ENCODE measurements around the gene DOCK2.

Gene DOCK2

DNA sequence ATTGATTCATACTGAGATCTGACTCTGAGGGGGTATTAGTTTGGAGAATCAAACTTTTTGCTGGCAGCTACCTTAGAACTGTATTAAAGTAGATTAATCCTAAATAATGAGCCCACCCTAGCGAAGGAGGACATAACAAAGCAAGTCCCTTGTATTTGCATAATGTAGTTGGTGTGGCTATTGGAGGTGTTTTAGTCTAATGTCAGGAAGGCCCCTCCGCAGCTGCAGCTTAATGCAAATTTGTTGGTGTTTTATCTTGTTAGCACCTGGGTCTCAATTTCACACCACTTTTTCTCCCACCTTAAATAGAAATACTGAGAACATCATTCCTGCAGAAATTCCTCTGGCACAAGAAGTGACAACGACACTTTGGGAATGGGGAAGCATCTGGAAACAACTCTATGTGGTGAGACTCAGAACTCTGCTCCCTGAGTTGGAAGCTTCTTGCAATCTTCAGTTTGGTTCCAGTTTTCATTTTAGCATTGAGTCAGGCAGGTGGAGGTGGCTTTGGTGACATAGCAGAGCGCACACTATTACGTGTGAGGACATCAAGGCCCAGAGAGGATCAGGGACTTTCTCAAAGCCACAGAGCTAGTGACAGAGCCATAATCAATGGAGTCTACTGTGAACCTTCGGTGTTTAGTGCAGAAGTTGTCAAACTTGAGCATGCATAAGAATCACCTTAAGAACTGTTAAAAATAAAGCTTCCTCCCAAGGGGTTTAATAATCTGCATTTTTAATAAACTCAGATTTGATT lies 33.9 kb downstream of the DOCK2 start:
- DNase-seq (ENCODE audit: extremely low spot score, insufficient read length, low read depth) (peak; percentile 44), FAIRE-seq (peak; percentile 91)

DNA sequence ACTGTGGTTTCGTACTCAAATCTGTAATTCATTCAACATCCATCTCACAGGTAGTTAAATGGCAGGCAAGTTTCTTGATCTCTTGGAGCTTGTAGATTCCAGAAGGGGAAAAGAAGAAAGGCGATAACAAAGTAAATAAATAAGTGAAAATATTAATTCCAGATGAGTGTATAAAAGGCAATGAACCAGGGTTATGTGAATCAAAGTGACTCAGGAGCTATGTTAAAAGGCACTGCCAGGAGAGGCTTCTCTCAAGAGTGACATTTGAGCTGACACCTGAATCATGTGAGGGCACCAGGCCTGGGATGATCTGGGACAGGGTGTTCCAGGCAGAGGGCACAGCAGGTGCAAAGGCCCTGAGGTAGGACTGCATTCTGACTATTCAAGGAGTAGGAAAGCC lies 45.0 kb downstream of the DOCK2 start:
- DNase-seq (ENCODE audit: extremely low spot score, insufficient read length, low read depth) (no peak), FAIRE-seq (no peak)

DNA sequence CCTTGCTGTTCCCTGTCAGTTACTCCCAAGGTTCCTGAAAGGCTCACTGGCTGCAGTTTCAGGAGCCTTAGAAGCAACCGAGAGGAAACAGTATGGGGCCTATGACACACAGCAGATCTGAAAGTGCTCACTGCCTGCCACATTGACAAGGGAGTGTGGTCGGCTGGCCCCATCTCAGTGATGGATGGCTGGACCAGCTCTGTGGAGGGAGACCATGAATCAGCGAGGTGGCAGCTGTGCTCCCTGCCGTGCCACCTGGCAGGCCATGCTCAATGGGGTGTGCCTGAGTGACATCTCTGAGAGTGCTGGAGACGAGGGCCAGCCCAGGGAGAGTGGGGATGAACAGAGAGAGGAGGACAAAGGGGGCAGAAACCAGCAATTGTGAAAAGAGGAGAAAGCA lies 49.1 kb downstream of the DOCK2 start:
- no peak for DNase-seq (ENCODE audit: extremely low spot score, insufficient read length, low read depth)
- FAIRE-seq = no peak

DNA sequence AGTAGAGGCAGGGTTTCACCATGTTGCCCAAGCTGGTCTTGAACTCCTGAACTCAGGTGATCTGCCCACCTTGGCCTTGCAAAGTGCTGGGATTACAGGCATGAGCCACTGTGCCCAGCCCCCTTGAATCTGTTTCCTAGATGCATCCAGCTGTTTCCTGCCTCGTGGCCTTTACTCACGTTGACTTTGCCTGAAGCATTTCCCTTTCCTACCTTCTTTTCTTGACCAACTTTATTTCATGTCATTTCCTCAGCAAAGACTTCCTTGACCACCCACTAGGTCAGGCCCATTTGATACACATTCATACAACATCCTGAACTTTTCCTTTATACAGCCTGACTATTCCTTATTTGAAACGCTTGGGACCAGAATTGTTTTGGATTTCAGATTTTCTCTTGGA lies 51.0 kb downstream of the DOCK2 start:
- FAIRE-seq = no peak
- no peak for DNase-seq (ENCODE audit: extremely low spot score, insufficient read length, low read depth)

DNA sequence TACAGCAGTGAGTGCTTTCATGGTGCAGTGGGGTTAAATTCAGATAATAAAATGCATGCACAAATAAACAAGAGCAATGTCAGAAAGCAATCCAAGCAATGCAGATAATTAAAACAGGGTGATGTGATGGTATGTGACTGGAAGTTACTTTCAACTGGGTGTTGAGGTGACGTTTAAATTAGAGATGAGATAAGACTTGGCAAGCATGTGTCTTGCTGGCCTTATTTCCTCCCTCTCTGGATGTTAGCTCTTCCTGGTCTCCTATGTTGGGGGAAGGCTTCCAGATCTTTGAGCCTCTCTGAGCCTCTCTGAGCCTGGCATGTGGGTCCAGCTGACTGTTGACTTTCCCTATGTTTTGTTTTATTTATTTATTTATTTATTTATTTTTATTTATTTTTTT lies 54.4 kb downstream of the DOCK2 start:
- no peak for FAIRE-seq
- DNase-seq (ENCODE audit: extremely low spot score, insufficient read length, low read depth) = no peak

DNA sequence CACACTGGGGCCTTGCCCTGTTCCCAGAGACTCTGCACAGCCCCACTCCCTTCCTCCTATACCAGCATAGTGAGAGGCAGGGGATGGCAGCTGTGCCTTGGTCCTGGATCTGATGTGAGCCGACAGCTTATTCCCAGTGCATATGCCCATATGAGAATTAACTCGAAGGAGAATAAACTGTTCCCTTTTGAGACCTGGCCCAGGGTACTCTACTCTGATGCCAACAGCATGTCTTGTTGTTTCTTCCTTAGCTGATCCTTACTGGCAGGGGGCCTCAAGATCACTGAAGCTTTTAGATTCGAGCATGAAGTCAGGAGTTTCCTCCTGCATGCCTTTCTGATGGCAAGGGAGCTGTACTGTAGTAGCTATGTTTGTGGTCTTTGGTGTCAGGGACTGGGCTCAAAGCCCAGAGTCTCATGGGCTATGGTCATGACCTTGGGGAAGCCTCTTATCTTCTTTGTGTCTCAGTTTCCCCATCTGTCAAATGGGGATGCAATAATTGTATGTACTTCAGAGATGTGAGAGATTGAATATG lies 57.1 kb downstream of the DOCK2 start:
- no peak for DNase-seq (ENCODE audit: extremely low spot score, insufficient read length, low read depth)
- no peak for FAIRE-seq

DNA sequence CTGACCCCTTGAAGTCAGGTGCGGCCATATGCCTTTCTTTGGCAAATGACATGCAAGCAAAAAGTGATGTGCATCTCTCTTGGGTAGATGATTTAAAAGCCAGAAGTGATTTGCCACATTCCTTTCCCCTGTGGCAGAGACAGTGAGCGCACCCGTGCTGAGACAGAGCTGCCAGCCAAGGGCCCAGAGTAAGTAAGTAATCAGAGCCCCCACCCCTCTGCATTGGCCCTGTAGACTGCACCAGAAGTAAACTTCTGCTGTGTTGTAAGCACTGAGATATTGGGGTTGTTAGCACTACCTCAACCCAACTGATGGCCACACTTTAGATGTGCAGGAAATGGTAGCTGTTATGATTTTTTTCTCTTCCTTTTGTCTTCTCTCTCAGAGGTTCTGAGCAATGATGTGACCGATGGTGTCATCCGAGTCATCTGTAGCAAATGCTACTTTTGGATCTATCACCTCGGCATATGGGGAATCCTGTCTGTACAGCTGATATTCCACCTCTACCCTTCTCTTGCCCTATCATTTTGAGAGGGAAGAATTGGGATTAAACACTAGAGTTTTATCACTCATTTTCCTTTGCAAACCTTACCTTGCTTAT lies 58.0 kb downstream of the DOCK2 start:
- DNase-seq (ENCODE audit: extremely low spot score, insufficient read length, low read depth) = no peak
- FAIRE-seq = no peak

DNA sequence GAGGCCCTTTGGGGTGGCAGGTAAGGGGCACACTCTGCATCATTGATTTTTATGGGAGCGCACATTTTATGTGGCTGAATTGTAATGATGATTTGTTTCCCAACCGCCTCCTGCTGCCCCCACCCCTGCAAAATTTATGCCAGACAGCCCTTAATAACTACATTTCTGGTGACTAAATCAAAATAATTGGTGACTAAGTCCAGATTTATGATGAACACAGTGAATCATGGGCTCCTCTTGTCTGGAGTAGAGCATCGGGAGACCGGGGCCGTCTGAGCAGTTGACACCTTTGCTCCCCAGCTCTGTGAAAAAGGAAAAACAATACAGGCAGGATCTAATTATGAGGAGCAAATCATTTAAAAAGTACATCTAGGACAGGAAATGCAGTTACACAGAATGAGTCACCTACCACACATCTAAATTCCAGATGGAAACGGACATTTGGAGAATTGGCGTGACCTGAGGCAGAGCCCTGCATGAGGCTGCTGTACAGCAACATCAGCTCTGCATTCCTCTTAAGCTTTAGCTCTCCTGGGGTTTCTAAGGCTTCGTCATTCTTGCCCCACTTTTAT lies 58.9 kb downstream of the DOCK2 start:
- FAIRE-seq = no peak
- no peak for DNase-seq (ENCODE audit: extremely low spot score, insufficient read length, low read depth)

DNA sequence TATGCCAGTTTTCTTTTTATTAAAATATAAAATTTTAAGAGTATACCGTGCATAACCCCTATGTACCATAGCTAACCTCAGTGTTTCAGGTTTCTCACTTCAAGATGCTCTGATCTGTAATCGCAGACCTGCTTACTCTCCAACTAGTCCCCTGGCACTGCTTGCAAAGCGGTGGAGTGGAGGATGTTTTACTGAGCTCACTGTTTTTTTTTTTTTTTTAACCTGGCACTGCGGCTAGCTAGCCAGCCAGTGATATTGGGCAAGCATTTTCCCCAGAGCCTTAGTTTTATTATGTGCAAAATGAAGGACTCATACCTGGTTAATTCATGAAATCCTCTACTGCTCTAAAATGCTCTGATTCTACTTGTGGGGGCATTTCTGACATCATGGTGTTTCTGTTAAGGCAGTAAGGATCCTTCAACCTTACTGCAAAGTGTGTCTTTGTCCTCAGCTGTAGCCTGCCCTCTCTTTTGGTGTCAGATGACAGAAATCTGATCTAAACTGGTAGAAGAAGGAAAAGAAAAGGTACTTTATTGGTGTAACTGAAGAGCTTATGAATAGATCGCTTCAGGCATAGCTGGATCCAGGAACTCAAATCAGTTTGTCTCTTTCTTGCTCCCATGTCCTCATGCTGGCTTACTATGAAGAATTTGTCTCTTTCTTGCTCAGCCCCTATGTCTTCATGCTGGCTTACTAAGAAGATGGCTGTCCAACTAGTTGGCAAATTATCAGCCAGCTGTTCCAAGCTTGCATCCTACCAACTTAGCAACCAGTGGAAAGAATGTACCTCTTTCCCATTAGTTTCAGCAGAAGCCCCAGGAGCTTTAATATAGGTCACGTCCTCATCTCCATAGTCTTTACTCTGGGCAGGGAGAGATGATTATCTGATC lies 59.8 kb downstream of the DOCK2 start:
- FAIRE-seq = no peak
- no peak for DNase-seq (ENCODE audit: extremely low spot score, insufficient read length, low read depth)

DNA sequence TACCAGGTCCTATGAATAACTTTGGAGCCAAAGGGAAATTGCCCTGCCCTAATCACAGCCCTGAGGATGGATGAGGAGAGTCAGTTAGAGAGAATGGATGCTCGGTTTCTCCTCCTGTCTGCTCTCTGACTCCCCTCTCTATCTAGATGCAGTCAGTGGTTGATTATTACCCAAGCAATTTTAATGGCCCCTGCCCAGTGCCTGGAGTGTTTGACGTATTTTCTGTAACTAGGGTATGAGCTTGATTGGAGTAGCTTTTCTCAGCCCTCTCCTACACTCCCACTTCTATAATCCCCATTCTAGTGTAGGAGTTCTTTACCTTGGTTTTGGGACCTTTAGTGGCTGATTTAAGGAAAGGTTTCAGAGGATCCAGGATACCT lies 60.4 kb downstream of the DOCK2 start:
- FAIRE-seq (no peak), DNase-seq (ENCODE audit: extremely low spot score, insufficient read length, low read depth) (no peak)

DNA sequence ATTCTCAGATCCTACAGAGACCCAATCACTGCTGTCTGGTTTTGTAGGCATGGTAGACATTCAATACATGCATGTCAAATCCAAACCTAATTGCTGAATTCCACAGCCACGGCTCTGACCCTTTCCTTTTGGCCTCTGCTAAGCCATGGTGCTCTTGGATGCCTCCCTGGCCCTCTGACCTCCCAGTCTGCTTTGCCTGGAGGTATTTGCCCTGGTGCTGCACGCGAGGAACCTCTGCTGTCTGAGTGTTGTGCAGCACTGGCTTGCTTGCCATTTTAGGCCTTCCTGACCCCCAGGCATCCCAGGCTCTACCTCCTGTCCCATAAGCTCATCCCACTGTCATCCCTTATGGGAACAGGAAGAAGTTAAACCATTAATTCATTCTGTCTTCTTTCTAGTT lies 60.9 kb downstream of the DOCK2 start:
- FAIRE-seq (no peak), DNase-seq (ENCODE audit: extremely low spot score, insufficient read length, low read depth) (no peak)

DNA sequence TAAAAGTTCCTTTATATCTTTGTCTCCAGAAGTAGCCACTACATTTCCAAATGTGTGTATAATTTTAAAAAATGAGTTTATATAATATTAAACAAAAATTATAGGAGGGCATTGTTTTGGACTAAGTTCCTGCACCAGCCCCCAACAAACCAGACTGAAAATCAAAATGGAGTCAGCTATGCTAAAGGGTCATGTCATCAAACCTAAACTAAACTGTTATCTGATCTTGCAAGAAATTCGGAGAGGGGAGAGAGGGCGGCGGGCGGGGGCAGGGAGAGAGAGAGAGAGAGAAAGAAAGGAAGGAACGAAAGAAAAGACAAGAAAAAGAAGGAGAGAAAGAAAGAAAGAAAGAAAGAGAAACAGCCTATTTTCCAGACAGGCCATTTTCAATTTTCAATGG lies 63.5 kb downstream of the DOCK2 start:
- DNase-seq (ENCODE audit: extremely low spot score, insufficient read length, low read depth) (no peak), FAIRE-seq (no peak)

DNA sequence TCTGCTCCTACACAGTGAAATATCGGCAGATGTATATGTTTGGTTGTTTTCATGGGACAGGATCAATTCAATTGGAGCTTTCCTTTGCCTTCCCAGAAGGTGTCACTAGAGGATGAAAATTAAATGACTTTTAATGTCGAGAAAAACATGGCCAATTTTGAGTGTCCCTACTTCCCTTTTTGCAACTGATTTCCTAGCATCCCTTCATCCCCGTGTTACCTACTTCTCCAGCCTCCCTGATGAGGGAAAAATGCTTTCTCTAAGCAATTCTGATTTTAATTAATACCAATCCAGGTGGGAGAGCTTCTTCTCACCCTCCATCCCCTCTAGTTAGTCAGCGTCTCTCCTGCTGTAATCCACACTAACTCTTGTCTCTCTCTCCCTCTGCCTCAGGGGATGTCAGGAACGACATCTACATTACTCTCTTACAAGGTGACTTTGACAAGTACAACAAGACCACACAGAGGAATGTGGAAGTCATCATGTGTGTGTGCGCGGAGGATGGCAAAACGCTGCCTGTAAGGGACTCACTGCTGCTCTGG lies 64.9 kb downstream of the DOCK2 start:
- FAIRE-seq (peak; percentile 26), DNase-seq (ENCODE audit: extremely low spot score, insufficient read length, low read depth) (no peak)

DNA sequence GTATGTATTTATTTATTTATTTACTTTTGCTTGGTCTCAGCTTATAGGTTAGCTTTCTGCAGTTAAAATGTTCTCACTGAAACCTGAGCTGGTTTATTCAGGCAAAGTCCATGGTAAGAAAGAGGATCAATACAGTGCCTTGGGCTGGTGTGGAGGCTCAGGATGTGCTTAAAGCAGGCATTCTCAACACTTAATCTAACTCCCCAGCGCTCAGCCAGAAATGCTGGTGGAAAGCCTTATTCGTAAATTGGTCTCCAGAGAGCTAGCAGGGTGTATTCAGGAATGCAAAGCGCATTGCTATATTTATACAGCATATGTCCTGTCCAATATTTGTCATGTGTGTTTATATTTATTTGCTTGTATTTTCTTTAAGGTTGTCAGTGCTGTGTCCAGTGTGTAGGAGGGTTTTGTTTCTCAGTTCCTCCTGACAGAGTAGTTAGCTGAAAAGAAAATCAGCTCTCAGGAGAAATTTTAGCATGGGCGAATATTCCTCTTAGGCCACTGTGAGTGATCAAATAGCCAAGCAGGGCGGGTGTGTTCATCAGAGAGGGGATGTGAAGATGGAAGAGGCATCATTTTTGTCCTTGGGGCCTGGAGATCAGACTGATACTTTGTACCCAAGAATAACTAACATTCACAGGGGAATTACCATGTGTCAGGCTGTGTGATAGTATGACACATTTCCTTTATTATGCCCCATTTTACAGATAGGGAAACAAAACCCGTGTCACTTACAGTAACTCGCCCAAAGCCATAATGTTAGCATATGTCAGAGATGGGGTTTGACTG lies 65.8 kb downstream of the DOCK2 start:
- peak; percentile 86 for FAIRE-seq
- peak; percentile 20 for DNase-seq (ENCODE audit: extremely low spot score, insufficient read length, low read depth)

DNA sequence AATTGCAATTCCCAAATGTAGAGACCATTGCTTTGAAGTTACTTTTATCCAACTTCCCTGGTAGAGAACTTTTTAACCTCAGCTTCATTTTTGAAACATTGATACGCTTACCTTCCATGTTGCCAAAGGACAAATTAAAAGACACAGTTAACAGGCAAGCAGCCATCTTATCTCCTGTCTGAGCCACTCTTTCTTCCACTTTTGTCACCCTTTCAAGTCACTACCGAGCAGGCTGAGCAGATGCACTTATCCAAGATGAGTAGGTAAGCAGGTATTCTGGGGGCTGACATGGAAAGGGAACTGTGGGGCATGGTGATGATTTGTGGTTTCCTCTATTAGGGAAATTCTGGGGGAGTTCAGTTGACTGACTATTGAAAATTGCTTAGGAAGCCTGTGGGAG lies 66.7 kb downstream of the DOCK2 start:
- DNase-seq (ENCODE audit: extremely low spot score, insufficient read length, low read depth) (no peak), FAIRE-seq (peak; percentile 56)

DNA sequence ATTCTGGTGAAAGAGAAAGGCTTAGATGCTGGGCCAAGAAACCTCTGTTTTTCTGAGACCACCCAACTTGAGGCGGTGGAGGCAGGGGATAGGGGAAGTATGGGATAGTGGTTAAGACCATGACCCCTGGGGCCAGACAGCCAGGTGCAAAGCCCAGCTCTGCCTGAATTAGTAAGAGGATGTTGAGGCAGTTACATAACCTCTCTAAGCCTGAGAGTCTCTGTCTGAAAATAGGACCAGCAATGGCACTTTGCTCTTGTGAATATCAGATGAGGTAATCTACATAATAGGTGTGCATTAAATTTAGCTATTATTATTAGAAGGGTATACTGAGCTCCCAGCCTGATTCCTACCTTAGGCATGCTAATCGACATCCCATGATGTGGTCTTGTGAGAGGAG lies 68.2 kb downstream of the DOCK2 start:
- DNase-seq (ENCODE audit: extremely low spot score, insufficient read length, low read depth) (no peak), FAIRE-seq (no peak)

DNA sequence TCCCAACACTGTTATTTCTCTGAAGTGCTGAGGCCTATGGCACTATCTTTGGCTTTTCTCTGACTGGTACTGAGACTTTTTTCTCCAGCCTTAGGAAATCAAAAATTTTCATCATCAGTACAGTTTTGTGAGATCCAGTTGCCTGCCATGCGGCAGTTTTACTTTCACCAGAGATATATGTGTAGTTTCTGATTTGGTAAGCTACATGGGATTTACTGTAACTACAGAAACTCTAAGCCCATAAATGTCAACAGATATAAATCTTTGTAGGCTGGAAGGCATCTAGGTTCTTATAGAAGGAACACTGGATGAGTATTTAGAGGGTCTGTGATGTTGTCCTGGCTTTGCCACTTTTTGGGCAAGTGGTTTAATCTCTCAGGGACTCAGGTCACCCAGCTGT lies 69.0 kb downstream of the DOCK2 start:
- no peak for DNase-seq (ENCODE audit: extremely low spot score, insufficient read length, low read depth)
- no peak for FAIRE-seq

DNA sequence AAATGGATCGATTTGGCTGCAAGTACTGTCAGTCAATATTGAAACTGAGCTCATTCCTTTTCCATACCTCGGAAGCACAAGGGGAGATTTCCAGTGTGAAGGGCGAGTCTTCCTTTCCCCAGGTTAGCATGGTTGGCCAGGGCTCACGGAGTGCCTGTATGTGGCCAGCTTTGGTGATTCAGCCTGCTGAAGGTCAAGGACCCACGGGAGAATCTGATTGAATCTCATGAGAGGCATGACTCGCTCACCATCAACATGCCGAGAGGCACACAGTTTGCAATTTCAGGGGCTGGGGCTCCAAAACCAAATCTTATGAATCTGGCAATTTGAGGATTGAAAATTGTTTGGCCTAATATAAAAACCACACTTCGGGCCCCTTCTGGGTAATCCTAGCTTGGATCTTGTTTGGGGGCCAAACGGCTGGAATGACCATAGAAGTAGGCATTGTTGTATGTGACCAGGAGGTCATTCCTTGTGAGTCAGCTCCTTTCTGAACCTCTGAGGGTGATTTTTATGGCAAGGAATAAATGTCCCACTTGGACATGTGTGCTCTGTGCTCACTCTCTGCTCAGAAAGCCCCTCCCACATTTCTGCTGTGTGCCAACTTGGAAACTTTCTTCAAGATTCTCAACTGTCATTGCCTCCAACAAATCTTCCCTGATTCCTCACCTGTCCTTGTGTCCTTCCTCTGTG lies 69.8 kb downstream of the DOCK2 start:
- DNase-seq (ENCODE audit: extremely low spot score, insufficient read length, low read depth) (no peak), FAIRE-seq (no peak)

DNA sequence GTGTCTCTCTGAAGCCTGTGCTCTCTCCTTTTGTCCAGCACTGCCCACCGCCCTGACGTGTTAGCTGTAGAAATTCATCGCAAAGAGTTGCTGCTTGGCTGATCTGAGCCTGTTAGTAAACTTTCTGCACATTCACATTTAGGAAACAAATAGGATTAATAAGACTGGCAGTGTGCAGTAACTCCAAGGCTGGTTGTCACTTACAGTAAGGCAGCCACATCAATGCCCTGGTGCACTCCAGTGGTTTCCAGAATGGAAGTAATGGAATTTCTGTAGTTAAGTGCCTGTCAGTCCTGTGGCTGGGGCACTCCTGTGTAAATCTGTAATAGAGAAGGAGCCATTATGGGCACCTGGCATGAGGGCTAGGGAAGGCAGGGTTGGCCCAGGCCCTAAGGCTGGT lies 70.6 kb downstream of the DOCK2 start:
- no peak for FAIRE-seq
- DNase-seq (ENCODE audit: extremely low spot score, insufficient read length, low read depth) = no peak
